Measurements from ENCODE around the gene PHF2.

PHF2 gene

DNA sequence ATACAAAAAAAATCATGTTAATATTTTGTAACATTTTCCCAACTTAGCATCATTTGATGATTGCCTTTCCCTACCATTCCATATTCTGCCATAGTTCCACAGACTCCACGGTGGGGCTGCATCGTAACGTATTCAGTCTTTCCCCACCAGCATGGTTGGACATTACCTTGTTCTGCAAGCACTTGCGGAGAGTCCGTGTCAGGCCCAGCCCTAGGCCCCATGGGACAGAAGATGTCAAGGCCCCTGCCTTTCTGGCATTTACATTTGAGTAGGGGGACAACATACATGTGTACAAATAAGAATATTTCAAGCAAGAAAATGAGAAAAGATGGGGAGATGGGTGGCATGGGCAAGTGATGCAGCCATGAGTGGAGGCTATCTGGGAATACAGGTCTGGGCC is 8.2 kb upstream of the PHF2 start:
- DNase-seq (ENCODE audit: low read depth in 3 of 3), result no peak

DNA sequence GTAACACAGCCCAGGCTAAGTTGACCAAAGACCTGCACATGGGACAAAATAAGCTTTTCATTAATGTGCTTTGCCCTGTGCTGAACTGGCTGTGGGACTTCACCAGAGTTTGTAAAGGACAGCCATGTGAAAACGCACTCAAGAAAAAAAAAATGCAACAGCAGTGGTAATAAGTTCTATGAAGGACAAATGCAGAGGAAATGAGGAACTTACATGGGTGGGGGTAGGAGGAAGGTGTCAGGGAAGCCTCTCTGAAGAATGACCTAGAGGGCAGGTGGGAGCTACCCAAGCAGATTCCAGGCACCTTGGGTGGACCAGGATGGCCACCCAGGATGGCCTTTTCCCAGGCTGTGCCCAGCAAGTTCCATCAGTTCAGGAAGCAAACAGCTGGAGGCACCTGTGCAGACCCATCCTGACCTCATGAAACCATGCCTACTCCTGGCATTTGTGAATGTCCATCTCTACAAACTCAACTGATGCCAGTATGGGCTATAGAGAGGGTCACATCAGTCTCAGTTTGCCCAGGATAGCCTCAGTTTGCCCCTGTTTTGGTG is 6.7 kb upstream of the PHF2 start:
- no peak for DNase-seq (ENCODE audit: low read depth in 3 of 3)

DNA sequence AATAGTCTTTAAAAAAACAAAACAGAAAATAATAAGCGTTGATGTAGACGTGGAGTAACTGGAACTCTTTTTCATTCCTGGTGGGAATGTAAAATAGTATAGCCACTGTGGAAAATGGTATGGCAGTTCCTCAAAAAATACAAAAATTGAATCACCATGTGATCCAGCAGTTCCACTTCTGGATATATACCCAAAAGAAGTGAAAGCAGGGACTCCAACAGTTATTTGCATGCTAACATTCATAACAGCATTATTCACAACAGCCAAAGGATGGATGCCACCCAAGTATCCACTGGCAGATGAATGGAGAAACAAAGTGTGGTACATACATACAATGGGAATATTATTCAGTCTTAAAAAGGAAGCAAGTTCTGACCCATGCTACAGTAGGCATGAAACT is 4.2 kb upstream of the PHF2 start:
- DNase-seq (ENCODE audit: low read depth in 3 of 3), result no peak

DNA sequence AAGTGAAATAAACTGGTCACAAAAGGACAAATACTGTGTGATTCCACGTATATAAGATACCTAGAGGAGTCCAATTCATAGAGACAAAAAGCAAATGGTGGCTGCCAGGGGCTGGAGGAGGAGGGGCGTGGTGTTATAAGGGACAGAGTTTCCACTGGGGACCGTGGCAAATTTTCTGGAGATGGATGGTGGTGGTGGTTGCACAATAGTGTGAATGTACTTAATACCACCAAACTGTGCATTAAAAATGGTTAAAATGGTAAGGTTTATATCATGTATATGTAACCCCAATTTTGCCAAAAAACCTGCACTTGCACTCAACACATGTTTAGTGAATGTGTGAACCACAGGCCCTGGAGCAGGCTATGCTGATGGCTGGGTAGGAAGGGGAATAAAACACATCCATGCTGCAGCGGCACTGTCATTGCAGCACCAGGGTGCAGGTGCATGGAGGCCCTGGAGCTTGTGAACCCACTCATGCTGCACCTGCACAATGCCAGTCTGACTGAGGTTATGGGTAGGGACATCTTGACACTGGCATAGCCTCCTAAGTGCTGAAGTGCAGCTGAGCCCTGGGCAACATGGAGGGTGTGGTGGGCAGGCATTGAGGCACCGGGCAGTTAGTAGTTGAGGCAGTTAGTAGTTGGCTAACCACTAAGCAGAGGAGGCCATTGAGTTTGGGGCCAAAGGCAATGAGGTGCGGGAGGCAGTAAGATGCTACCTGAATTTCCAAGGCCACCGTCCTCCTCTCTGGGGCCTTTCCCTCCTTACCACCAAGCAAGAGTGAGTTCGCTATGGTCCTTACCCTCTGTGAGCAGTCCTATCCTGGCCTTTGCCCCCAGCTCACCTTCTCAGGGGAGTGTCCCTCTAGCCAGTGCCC is 3.5 kb upstream of the PHF2 start:
- no peak for DNase-seq (ENCODE audit: low read depth in 3 of 3)

DNA sequence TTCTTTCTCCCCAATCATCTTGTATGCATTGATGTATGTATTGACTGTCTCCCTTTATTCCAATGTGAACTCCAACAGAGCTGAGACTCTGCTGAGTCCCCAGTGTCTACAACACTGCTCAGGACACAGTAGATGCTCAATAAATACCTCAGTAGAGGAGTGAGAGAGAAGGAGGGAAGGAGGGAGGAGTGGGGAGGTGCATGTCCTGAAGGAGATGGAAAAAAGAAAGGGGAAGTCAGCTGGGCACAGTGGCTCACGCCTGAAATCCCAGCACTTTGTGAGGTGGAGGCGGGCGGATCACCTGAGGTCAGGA is 2.9 kb upstream of the PHF2 start:
- no peak for DNase-seq (ENCODE audit: low read depth in 3 of 3)

- no peak for DNase-seq (ENCODE audit: low read depth in 3 of 3)
Measured at GRCh38 chr9:93574091-93574899, 2.1 kb upstream of the PHF2 start.

GRCh38 chr9:93574900-93575795 is 1.2 kb upstream of the PHF2 start:
- DNase-seq (ENCODE audit: low read depth in 3 of 3), result no peak

DNA sequence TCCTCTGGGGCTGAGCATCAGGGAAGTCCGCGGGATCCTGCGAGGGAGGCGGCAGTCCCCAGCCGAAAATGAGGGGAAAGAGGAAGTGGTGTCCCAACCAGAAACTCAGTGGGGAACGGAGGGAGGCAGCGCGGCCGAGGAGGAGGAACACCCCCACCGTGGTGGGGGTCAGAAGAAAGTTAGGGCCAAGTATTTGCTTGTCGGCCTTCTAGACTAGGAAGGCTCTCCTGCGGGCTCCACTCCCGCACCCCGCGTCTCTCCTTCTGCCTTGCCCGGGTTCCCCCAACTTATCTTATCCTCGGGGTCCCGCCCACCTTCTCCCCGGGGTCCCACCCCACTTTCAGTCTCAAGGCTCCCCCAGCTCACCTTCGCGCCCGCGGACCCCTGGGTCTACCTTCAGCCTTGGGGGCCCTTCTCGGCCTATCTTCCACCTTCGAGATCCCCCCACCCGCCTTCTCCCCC is 557 bp upstream of the PHF2 start:
- no peak for DNase-seq (ENCODE audit: low read depth in 3 of 3)

DNA sequence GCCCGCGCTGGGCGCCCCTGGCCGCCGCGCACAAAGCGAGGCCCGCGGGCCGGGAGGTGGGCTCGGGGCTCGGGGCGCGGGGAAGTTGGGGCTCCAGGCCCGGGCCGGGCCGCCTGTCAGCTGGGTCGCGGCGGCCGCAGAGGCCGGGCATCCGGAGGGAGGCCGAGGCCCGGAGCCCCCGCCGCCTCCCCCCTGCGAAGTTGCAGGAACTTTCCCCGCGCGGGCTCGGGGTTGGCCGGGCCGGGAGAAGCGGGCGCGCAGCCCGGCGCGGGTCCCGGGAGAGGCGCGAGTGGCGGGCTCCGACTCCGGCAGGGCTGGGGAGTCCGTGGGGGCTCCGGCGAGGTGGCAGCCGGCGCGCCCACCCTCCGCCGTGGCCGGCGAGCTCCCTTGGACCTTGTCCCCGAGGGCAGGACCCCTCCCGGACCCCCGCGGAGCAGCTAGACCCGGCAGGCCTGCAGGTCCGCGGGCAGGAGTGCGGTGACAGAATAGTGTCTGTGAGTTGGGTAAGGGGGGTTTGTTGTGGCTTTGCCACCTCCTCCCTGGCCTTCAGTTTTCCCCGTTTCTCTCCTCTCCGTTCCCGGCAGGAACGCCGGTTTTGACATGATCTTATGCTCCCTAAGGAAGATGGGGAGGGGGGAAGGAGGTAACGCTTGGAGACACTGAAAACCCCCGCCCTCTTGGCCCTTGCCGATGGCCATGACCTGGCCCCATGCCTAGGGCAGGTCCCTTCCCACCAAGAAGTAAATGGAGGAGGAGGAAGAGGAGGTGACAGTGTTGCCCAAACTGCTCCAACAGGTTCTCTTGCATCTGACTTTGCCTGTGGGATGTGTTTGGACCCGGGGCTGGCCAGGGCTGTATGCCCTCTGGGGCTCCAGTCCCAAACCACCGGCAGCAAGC is 942 bp downstream of the PHF2 start:
- DNase-seq (ENCODE audit: low read depth in 3 of 3), result no peak

DNA sequence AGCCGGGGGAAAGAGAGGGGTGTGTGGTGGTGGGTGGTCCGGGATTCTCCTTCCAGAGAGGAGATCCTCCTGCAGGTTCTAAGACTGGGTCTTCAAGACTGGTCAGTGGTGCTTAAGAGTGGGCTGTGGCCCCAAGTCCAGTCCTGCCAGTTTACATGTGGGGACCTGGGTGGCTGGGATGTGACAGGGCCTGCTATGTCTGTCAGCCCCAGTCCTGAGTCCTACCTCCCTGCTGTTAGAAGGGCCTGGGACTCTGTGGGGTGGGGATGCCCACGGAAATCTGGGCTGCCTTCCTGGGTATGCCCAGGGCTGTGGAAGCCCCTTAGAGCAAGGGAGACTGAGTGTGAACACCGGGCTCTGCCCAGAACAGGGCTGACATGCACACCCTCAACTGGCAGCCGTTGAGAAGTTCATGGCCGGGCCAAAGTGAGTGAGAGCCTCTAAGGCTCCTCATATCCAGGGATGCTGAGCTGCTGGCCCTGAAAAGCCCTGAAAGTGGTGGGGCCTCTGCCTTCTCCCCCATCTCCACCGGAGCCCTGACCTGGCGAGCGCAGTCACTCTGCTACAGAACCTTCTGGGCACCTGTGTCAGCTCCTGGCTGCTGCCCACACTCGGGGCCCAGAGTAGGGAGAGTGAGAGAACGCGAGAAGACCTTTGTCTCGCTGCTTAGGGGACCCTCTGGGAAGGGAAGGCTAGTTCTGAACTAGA is 1.7 kb downstream of the PHF2 start:
- no peak for DNase-seq (ENCODE audit: low read depth in 3 of 3)

DNA sequence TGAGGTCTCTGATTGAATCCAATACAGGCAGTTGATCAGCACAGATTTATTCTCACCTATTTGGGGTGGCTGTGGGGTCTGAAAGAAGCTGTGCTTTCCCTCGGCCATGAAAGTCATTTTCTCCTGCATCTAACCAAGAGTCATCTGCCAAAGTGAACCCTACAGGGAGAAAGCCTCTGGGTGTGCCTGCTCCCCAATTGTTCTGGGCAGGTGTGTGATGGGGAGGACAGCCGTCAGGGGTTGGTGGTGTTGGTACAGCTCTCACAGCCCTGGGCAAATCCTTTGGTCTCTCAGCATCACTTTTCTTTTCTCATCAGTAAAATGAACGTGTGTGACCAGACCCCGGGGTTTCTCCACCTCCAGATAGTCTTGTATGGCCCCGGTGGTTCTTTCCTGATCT is 2.5 kb downstream of the PHF2 start:
- no peak for DNase-seq (ENCODE audit: low read depth in 3 of 3)

GRCh38 chr9:93579711-93580516 is 3.5 kb downstream of the PHF2 start:
- no peak for DNase-seq (ENCODE audit: low read depth in 3 of 3)

DNA sequence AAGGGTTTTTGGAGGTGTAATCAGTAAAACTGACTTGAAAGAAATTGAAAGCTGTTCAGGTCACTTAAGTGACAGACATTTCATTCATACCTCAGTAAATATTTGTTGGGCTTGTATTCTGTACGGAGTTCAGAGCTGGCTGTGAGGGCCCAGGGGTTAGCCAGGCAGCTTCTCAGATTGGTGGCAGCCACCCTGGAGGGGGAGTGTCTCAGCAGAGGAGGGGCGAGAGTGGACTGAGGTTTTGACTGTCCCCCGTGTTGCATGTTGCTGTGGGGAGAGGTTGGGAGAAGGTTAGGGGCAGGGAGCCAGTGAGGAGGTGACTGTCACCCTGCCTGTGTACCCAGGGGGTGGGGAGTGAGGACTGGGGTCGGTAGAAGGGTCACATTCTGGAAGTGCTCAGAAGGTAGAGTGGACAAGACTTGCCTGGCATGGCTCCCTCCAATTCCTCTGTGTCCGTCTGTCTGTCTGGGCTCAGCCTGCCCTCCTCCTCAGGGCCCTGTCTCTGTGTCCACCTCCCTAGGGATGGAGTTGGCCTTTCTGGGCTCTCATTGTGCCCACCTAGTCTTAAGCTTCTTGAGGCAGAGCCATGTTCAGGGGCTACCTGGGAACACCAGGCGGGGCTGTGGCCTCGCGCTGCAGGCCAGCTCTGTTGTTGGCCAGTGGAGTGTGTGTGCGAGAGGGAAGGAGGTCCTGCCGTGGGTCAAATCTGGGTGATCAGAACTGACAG is 4.4 kb downstream of the PHF2 start:
- no peak for DNase-seq (ENCODE audit: low read depth in 3 of 3)

GRCh38 chr9:93582115-93582514 is 5.7 kb downstream of the PHF2 start:
- DNase-seq (ENCODE audit: low read depth in 3 of 3), result no peak

- DNase-seq (ENCODE audit: low read depth in 3 of 3), result no peak
Measured at GRCh38 chr9:93582550-93582949, 6.2 kb downstream of the PHF2 start.

DNA sequence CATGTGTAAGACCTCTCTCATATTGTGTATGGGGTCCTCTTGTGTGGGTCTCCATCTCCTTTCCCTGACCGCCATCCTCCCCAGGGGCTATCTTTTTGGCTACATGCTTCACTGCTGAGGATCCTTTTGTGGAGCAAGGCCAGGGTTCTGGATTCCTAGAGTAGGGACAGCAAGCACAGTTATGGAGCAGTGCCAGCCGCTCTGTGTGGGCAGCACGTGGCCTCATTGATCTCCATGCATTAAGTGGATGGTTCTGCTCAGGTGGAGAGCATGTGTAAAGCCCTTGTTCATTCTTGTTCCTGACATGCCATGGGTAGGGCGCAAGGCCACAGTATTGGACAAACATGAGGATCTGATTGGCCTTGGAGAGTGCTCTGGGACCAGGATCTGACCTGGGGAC is 8.9 kb downstream of the PHF2 start:
- no peak for DNase-seq (ENCODE audit: low read depth in 3 of 3)

- DNase-seq (ENCODE audit: low read depth in 3 of 3), result no peak
Measured at GRCh38 chr9:93585695-93586094, 9.3 kb downstream of the PHF2 start.

GRCh38 chr9:93586290-93587057 is 10.1 kb downstream of the PHF2 start:
- no peak for DNase-seq (ENCODE audit: low read depth in 3 of 3)
